SU-DHL-6 (cell line): ENCODE results near the gene PKN2.
"Not testable (repeated sequence)": the region's sequence is repeated elsewhere in the genome, so short reads cannot be mapped to it uniquely, and the experiment has no call there.

Experiments used
- H2AFZ ChIP-seq: fragments of 200-600 bp; sonication (generic); 2 replicates; pipeline ENCODE4 v1.6.1; 2014; ENCODE audit warnings: low read depth, mild to moderate bottlenecking, moderate library complexity, mixed read lengths, antibody characterized with exemption, low read length; ENCODE audit not compliant: severe bottlenecking
- H3F3A ChIP-seq: fragments of 200-600 bp; shearing (Covaris generic); 2 replicates; pipeline ENCODE4 v1.6.0; 2016; ENCODE audit warnings: antibody characterized with exemption, mild to moderate bottlenecking; ENCODE audit not compliant: insufficient read depth
- H3K27ac ChIP-seq: fragments of 200-600 bp; sonication (generic); 2 replicates; pipeline ENCODE4 v1.5.1; 2016; ENCODE audit warnings: low read depth, mild to moderate bottlenecking, low read length, moderate library complexity, mixed read lengths
- H3K27me3 ChIP-seq: fragments of 200-600 bp; sonication (generic), shearing (Covaris generic); 2 replicates; pipeline ENCODE4 v1.6.0; 2014; ENCODE audit warnings: mild to moderate bottlenecking, low read length
- H3K36me3 ChIP-seq: fragments of 200-600 bp; sonication (generic); 2 replicates; pipeline ENCODE4 v1.6.1; 2014; ENCODE audit warnings: mild to moderate bottlenecking, low read length, mixed read lengths
- H3K4me2 ChIP-seq: fragments of 300-600, 200-600 bp; shearing (Covaris generic), sonication (generic); 2 replicates; pipeline ENCODE4 v1.6.0; 2014; ENCODE audit warnings: low read length, low read depth, mild to moderate bottlenecking; ENCODE audit not compliant: poor library complexity, severe bottlenecking
- H3K4me3 ChIP-seq: fragments of 200-600 bp; sonication (generic); 2 replicates; pipeline ENCODE4 v1.5.1; 2014; ENCODE audit warnings: antibody characterized with exemption, low read length, mild to moderate bottlenecking, mixed read lengths; ENCODE audit not compliant: insufficient read depth, poor library complexity, severe bottlenecking
- H3K79me2 ChIP-seq: fragments of 200-600 bp; sonication (generic); 2 replicates; pipeline ENCODE4 v1.6.1; 2014; ENCODE audit warnings: mild to moderate bottlenecking, low read length, moderate library complexity; ENCODE audit not compliant: insufficient read depth
- H3K9ac ChIP-seq: fragments of 200-600 bp; sonication (generic); 2 replicates; pipeline ENCODE4 v1.7.0; 2014; ENCODE audit warnings: mild to moderate bottlenecking, low read length
- H3K9me2 ChIP-seq: fragments of 200-600 bp; sonication (generic); replicated peaks from 2 replicates; pipeline ENCODE4 v1.6.1; 2014; ENCODE audit warnings: low read length; ENCODE audit not compliant: insufficient read depth
- H3K9me3 ChIP-seq: fragments of 200-600 bp; sonication (generic); 2 replicates; pipeline ENCODE4 v1.6.1; 2014; ENCODE audit warnings: low read length, mixed read lengths; ENCODE audit not compliant: insufficient read depth
- H4K20me1 ChIP-seq: fragments of 200-600 bp; sonication (generic); 2 replicates; pipeline ENCODE4 v1.6.1; 2014; ENCODE audit warnings: low read depth, mild to moderate bottlenecking, antibody characterized with exemption, low read length, moderate library complexity, mixed read lengths
- CTCF ChIP-seq: fragments of 200-600 bp; sonication (generic); IDR thresholded peaks from one replicate; pipeline ENCODE4 v1.5.1; 2017; ENCODE audit warnings: antibody characterized with exemption, mild to moderate bottlenecking, low read length, moderate library complexity; ENCODE audit not compliant: insufficient read depth, poor library complexity, severe bottlenecking
- EZH2phosphoT487 ChIP-seq: fragments of 200-600 bp; sonication (generic), shearing (Covaris generic); conservative IDR thresholded peaks from 2 replicates; pipeline ENCODE4 v1.6.1; 2018; ENCODE audit warnings: mild to moderate bottlenecking, antibody characterized with exemption, low read length, moderate library complexity, mixed read lengths

Gene PKN2

GRCh38 chr1:88867743-88868521 lies 183.9 kb downstream of the PKN2 start:
- Histone ChIP-seq H3K36me3 (peaks cover under 1% of the 10 kb centered on the region; the same call in 1 of the 2 replicates), H3F3A (no peaks in the 10 kb centered on the region), H3K9ac (no peak overlapping the region), H3K27ac (no peak overlapping the region), H3K79me2 (peaks cover 93% of the 10 kb centered on the region), H3K4me2 (no peak overlapping the region), H3K27me3 (no peaks in the 10 kb centered on the region), H3K9me2 (no peaks in the 10 kb centered on the region), H3K9me3 (no peaks in the 10 kb centered on the region), H4K20me1 (peaks cover 10% of the 10 kb centered on the region; the same call in 1 of the 2 replicates), H3K4me3 (no peak overlapping the region), H2AFZ (no peak overlapping the region)
- TF ChIP-seq CTCF = no peak
- TF ChIP-seq EZH2phosphoT487 = no peak

- not testable (repeated sequence) for H3K4me3 ChIP-seq, H4K20me1 ChIP-seq, H3K27me3 ChIP-seq, H3K36me3 ChIP-seq, H2AFZ ChIP-seq, H3K9me3 ChIP-seq, H3K4me2 ChIP-seq, H3K9ac ChIP-seq, H3K9me2 ChIP-seq, H3F3A ChIP-seq, H3K27ac ChIP-seq
- H3K79me2 ChIP-seq = peaks cover 94% of the 10 kb centered on the region
Observed at GRCh38 chr1:88869644-88870043, 185.6 kb downstream of the PKN2 start.

GRCh38 chr1:88873737-88874349 lies 189.8 kb downstream of the PKN2 start:
- no peak for TF ChIP-seq EZH2phosphoT487
- TF ChIP-seq CTCF = no peak
- Histone ChIP-seq H2AFZ (no peak overlapping the region), H3K9me3 (no peaks in the 10 kb centered on the region), H3K9ac (no peak overlapping the region), H3K9me2 (no peaks in the 10 kb centered on the region), H3K27ac (no peak overlapping the region), H3K27me3 (no peaks in the 10 kb centered on the region), H4K20me1 (no peaks in the 10 kb centered on the region), H3F3A (peaks cover 7% of the 10 kb centered on the region; the same call in 1 of the 2 replicates), H3K36me3 (no peaks in the 10 kb centered on the region), H3K4me2 (no peak overlapping the region), H3K4me3 (no peak overlapping the region), H3K79me2 (peaks cover 96% of the 10 kb centered on the region)

GRCh38 chr1:88875595-88875994 lies 191.5 kb downstream of the PKN2 start:
- Histone ChIP-seq H3K79me2 (peaks cover 80% of the 10 kb centered on the region), H3K9ac (no peak overlapping the region), H4K20me1 (no peaks in the 10 kb centered on the region)

More at GRCh38 chr1:88875595-88875994, 191.5 kb downstream of the PKN2 start:
- H3K27me3 ChIP-seq = no peaks in the 10 kb centered on the region
- peaks cover 8% of the 10 kb centered on the region; the same call in 1 of the 2 replicates for H3F3A ChIP-seq
- H3K27ac ChIP-seq = no peak overlapping the region
- no peak overlapping the region for H3K4me3 ChIP-seq
- no peak overlapping the region for H2AFZ ChIP-seq
- no peaks in the 10 kb centered on the region for H3K9me3 ChIP-seq
- no peaks in the 10 kb centered on the region for H3K36me3 ChIP-seq
- H3K9me2 ChIP-seq = no peaks in the 10 kb centered on the region
- TF ChIP-seq EZH2phosphoT487 = no peak
- no peak for TF ChIP-seq CTCF
- H3K4me2 ChIP-seq = no peak overlapping the region
